ENCODE measurements around the gene FXN. TPM values are rescaled to one million over a fixed set of nuclear protein-coding genes. Genes with fewer than 3 reads are reported as not detected.

The FXN gene
- polyA plus RNA-seq, 3 donors = 9.1 to 27.3 (median 15.9) TPM

- no peak for DNase-seq
- Histone ChIP-seq H3K79me2 (ENCODE audit: insufficient read depth, low read length) (no peaks in the 10 kb centered on the region), H3K27me3 (ENCODE audit: control insufficient read depth in 2 of 2, insufficient read depth in 2 of 2, low read length in 2 of 2) (no peaks in the 10 kb centered on the region), H2AFZ (ENCODE audit: insufficient read depth, low read depth, low read length, poor library complexity, severe bottlenecking) (no peak overlapping the region), H3K9me3 (replicated peaks in 1 of 2; ENCODE audit: control insufficient read depth in 1 of 2, insufficient read depth in 1 of 2, low read length in 2 of 2) (no peaks in the 10 kb centered on the region), H3K4me1 (ENCODE audit: control insufficient read depth in 1 of 2, insufficient read depth in 2 of 2, low read length in 2 of 2) (no peaks in the 10 kb centered on the region), H3K9ac (ENCODE audit: insufficient read depth, low read length, poor library complexity, severe bottlenecking) (no peak overlapping the region), H3K4me2 (replicated peaks; ENCODE audit: extremely low read depth, low read length, poor library complexity, severe bottlenecking) (no peak overlapping the region), H3K36me3 (replicated peaks in 1 of 2; ENCODE audit: control insufficient read depth in 1 of 2, insufficient read depth in 2 of 2, low read length in 2 of 2) (no peaks in the 10 kb centered on the region), H4K20me1 (ENCODE audit: insufficient read depth, low read length) (no peaks in the 10 kb centered on the region), H3K27ac (ENCODE audit: low read depth in 1 of 2, low read length in 2 of 2) (no peak overlapping the region), H3K4me3 (replicated peaks in 1 of 3; ENCODE audit: low read depth in 2 of 3, low read length in 3 of 3) (no peak overlapping the region)
- peaks cover 0 to 2% (median 0%) of the 10 kb centered on the region in 3 donors for H3K27me3 Mint-ChIP-seq (ENCODE audit: low read depth in 3 of 3)
- TF ChIP-seq CTCF (IDR thresholded peaks at IDR 0.05) = no peak
- no peaks in the 10 kb centered on the region for H3K4me1 Mint-ChIP-seq
- no peak overlapping the region for H3K4me3 Mint-ChIP-seq
- H3K9me3 Mint-ChIP-seq = no peaks in the 10 kb centered on the region
- intact Hi-C loops (cut with micrococcal nuclease) = no loop called here
- no peaks in the 10 kb centered on the region for H3K36me3 Mint-ChIP-seq
- 80% methylated on average over 12 of the region's 16 CpGs for WGBS (ENCODE audit: insufficient coverage)
- no peak overlapping the region for H3K27ac Mint-ChIP-seq
Observed at GRCh38 chr9:69130456-69131441, 95.2 kb downstream of the FXN start.

- intact Hi-C loops (cut with micrococcal nuclease) = no loop called here
- H3K36me3 ChIP-seq (replicated peaks in 1 of 2; ENCODE audit: control insufficient read depth in 1 of 2, insufficient read depth in 2 of 2, low read length in 2 of 2) = no peaks in the 10 kb centered on the region
- H3K27ac ChIP-seq (ENCODE audit: low read depth in 1 of 2, low read length in 2 of 2) = no peak overlapping the region
- H3K9ac ChIP-seq (ENCODE audit: insufficient read depth, low read length, poor library complexity, severe bottlenecking) = no peak overlapping the region
- H3K27me3 Mint-ChIP-seq (ENCODE audit: low read depth in 3 of 3) = peaks cover 0 to 2% (median 0%) of the 10 kb centered on the region in 3 donors
- H4K20me1 ChIP-seq (ENCODE audit: insufficient read depth, low read length) = no peaks in the 10 kb centered on the region
- TF ChIP-seq CTCF (IDR thresholded peaks at IDR 0.05) = no peak
- H3K4me1 Mint-ChIP-seq = no peaks in the 10 kb centered on the region
- H3K9me3 ChIP-seq (replicated peaks in 1 of 2; ENCODE audit: control insufficient read depth in 1 of 2, insufficient read depth in 1 of 2, low read length in 2 of 2) = no peaks in the 10 kb centered on the region
- no peak overlapping the region for H3K27ac Mint-ChIP-seq
- no peak overlapping the region for H3K4me3 ChIP-seq (replicated peaks in 1 of 3; ENCODE audit: low read depth in 2 of 3, low read length in 3 of 3)
- no peaks in the 10 kb centered on the region for H3K9me3 Mint-ChIP-seq
- 89% methylated on average over 1 of the region's 1 CpG for WGBS (ENCODE audit: insufficient coverage)
- no peak overlapping the region for H3K4me3 Mint-ChIP-seq
- H3K79me2 ChIP-seq (ENCODE audit: insufficient read depth, low read length) = no peaks in the 10 kb centered on the region
- H3K27me3 ChIP-seq (ENCODE audit: control insufficient read depth in 2 of 2, insufficient read depth in 2 of 2, low read length in 2 of 2) = no peaks in the 10 kb centered on the region
- H3K4me1 ChIP-seq (ENCODE audit: control insufficient read depth in 1 of 2, insufficient read depth in 2 of 2, low read length in 2 of 2) = no peaks in the 10 kb centered on the region
- no peak overlapping the region for H2AFZ ChIP-seq (ENCODE audit: insufficient read depth, low read depth, low read length, poor library complexity, severe bottlenecking)
- H3K4me2 ChIP-seq (replicated peaks; ENCODE audit: extremely low read depth, low read length, poor library complexity, severe bottlenecking) = no peak overlapping the region
- no peaks in the 10 kb centered on the region for H3K36me3 Mint-ChIP-seq
- no peak for DNase-seq
Observed at GRCh38 chr9:69131682-69132081, 96.1 kb downstream of the FXN start.
